HG02678 (cell line): ENCODE results near the gene MRPL10.

ENCODE experiments used
- ATAC-seq: cut with Tn5 transposase; IDR thresholded peaks from one replicate; pipeline ENCODE4 v1.9.1; 2021; ENCODE audit warnings: mild to moderate bottlenecking, moderate library complexity; ENCODE audit not compliant: unreplicated experiment

Gene MRPL10

GRCh38 chr17:47840001-47840741, 8.8 kb upstream of the MRPL10 start:
- no peak for ATAC-seq

DNA sequence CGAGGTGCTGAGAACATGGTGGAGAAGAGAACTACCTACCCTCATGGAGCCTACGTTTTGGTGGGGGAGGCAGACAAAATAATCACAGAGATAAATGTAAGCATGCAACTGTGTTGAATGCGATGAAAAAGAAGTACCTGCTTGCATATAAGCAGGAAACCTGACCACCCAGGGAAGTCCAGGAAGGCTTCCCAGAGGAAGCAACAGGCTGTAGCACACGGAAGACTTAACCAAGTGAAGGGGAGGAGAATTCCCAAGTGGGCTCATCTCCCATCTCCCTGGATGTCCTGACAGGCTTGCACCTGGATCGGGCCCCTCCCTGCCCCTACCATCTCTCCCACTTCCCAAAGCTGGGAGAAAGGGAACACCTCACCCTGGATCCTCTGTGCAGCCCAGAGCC, 7.7 kb upstream of the MRPL10 start:
- ATAC-seq: no peak

DNA sequence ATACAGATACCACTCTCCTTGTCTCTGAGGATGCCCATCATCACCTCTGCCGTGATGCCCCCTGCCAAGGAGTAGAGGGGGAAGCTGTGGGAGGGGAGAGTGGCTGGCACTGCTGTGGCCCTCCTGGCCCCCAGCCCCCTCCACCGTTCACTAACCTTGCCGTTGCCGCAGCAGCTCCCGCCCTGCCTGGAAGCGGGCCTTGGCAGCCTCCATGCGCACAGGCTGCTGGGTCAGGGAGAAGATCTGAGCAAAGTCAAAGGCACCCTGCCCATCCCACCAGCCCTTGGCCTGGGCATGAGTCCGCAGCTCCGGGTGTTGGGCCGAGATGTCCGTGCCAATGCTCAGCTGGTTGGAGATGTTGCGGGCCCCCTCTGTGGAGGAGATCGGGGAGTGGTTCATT, 7.3 kb upstream of the MRPL10 start:
- ATAC-seq: no peak

GRCh38 chr17:47837401-47838039, 6.2 kb upstream of the MRPL10 start:
- no peak for ATAC-seq

DNA sequence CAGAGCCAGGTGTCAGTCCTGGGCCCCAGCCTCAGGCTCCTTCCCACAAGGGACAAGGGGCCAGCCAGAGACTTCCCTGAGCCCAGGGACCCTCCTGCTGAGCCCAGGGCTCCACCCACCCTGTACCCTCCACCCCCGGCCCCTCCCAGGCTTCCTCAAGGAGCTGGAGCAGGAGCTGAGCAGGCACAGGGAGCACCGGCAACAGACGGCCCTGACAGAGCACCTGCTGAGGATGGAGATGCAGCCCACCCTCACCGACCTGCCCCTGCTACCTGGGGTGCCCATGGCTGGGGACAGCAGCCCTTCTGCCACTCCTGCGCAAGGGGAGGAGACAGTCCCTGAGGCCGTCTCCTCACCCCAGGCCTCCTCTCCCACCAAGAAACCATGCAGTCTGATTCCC, 5.3 kb upstream of the MRPL10 start:
- ATAC-seq: no peak

GRCh38 chr17:47834756-47835155, 3.4 kb upstream of the MRPL10 start:
- no peak for ATAC-seq

DNA sequence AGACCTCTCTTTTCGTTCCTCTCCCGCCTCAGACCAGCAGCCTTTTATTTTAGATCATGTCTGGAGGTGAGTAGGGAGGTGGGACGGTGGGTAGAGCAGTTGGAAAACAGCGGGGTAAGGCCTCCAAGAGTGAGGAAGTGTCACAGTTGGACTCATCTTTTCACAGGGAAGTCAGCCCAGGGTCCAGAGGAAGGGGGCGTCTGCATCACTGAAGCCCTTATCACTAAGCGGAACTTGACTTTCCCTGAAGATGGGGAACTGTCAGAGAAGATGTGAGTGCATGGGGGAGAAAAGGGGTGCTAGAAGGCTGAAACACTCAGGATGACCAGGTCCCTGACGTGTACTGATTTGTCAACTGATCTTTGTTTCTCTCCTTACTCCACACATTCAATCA, 590 bp upstream of the MRPL10 start:
- no peak for ATAC-seq

GRCh38 chr17:47830396-47831002, 842 bp downstream of the MRPL10 start:
- ATAC-seq: no peak

DNA sequence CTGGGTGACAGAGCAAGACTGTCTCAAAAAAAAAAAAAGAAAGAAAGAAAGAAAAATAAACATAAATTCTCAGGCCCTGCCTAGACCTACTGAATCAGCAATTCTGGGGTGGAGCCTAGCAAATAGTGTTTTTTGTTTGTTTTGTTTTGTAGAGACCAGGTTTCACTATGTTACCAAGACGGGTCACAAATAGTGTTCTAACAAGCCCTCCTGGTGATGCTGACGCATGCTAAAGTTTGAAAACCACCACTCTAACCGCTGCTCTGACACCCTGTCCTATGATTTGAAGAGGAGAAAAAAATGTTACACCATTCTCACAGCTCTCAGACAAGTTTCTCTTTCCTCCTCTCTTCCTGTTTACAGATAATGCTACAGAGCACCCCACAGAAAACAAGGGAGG, 1.5 kb downstream of the MRPL10 start:
- no peak for ATAC-seq

DNA sequence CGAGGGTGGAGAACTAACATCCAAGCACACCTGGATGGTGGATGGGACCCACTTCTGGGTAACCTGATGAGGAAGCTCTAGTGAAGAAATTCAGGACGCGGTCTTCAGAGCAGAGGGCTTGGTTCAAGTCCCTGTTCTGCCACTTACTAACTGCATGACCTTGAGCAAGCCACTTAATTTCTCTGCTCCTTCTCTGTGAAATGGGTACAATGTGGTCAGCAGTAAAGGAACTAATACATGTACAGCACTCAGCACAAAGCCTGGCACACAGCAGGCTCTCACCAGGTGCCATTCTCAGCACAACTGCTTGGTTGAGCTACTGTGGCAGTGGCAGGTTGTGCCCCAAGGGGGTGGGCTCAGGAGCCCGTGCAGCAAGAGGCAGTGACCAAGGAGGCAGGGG, 7.8 kb downstream of the MRPL10 start:
- ATAC-seq: no peak

- ATAC-seq: no peak
Measured at GRCh38 chr17:47822785-47823184, 8.6 kb downstream of the MRPL10 start.

DNA sequence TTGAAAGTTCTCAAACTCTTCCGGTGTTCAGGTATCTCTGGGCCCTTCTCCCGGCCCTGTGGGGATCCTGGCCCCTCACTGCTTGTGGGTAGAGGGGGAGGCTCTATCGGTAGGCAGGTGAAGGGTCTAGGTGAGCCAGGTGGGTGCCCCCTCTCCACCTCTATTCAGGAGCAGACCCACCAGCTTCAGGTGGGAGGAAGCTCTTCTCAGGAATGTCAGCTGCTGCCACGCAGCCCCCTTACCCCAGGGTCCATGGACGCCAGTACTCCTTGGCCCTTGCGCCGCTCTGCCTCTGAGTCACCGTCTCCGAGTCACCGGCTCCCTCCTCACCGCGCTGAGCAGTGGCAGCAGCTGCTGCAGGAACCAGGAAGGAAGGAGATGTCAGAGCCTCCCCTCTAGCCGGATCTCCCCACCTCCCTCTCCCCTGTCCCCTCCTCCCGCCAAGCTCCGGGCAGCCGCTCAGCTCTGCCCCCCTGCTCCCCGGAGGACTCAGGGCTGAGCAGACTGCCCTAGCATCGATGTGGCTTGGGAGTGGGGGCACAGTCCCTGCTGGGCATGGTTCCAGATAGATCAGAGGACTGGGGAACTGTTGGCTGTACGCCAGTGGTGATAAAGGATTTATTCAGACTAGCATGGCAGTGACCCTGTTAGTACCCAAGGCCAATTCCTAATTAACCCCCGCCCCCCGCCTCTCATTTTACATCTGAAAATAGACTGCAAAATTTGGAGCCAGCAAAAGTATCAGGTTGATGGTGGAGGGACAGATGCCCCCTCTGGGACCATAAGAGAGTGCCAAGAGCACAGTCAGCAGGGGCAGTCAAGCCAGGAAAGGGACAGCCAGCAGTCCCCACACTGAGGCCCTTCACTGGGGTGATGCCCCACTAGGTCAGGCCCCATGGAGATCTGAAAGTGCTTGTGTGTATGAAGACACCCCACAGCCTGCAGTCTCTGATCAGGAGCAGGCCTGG, 9.6 kb downstream of the MRPL10 start, which contains the start of gene OSBPL7:
Gene OSBPL7, minus strand, starts transcription at position 371 of the 968 bp plus-strand sequence. CDS start 1,516 bp downstream, outside the sequence.
- ATAC-seq: peak; percentile 94

GRCh38 chr17:47821031-47821423, 10.3 kb downstream of the MRPL10 start:
- no peak for ATAC-seq

DNA sequence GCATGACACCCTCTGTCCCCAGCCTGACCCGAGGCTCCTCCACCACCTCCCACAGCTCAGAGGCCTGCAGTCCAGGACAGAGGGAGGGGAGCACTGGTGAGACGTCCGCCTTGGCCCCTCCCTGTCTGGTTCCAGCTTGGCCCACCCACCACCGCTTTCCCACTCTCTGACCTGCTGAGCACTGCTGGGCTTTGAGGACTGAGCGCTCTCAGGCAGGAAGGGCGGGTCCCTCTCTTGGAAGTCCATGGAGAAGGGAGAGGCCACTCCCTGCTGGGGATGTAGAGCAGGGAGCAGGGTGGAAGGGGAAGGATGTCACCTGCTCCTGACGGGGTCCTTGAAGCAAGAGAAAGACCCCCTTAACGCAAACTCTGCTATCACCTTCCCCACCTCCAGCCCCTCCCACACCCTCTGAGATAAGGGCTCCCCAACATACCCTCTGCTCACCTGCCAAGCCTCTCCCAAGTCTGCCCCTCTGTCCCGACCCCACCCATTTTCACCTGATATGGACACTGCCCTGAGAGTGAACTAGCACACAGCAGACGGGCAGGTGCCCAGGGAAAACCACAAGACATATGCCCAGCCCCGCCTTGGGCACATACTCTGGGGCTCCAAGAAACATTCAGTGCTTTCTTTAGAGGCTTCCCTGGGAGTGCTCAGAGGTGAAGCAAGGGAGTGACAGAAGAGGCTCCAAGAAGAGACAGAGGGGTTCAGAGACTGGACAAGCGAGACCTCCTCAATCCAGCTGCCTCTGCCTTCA, 11.1 kb downstream of the MRPL10 start:
- ATAC-seq: no peak

- no peak for ATAC-seq
Measured at GRCh38 chr17:47819475-47819874, 11.9 kb downstream of the MRPL10 start.

DNA sequence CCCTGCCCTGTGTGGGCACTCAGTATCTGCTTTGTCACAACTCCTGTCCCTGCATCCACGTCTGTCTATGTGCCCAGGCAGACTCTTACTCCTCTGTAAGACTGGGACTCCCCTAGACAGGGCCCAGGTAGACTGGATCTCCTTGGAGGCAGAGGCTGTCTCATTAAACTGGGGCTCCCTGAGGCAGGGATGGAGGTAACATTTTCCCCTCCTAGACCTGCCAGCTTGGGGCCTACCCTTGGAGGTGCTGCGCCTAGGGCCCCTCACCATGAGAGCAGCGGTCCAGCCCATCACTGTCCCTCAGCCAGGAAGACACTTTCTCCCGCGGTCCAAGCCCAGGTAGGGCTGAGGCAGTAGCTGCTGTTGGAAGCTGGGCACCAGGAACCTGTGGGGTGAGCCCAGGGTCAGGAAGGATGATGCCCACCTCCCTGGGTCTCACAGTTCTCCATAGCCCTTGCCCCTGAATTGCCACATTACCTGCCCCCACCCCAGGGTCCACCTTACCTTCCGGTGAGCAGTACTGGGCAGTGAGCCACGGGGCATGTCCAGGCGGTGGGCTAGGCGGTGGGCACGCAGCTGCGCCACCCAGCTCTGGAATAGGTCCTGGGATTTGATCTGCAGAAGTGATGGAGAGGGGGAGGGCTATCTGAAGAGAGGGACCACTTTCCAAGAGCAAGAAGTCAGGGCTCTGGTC, 13.2 kb downstream of the MRPL10 start:
- no peak for ATAC-seq

DNA sequence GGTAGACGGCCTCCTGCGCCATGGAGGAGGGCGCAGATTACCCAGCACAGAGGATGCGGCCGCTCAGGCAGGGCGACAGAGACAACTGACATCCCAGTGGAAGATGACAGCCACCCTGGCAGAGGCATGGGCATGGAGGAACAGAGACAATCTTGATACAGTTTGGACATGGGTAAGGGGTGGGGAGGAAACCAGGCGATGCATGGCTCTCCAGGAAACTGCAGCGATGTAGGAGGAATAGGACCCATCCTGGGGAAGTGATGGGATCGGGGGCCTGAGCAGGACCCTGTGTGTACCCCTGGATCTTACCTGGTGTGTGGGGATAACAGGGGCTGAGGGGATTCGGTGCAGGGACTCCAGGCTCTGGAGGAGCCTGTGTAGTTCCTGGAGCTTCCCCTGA, 14.4 kb downstream of the MRPL10 start:
- ATAC-seq: no peak

GRCh38 chr17:47816111-47816735, 15.1 kb downstream of the MRPL10 start:
- ATAC-seq: no peak
